AG10803 (cell line): ENCODE measurements around the gene DISC1.

ENCODE experiments used
- DNase-seq: peaks from one replicate; pipeline ENCODE4 v3.0.0; 2010; ENCODE audit warnings: low read depth
- H3K4me3 ChIP-seq: 2 replicates; pipeline ENCODE4 v1.5.1; 2011; ENCODE audit warnings: mild to moderate bottlenecking, low read length, control low read depth
- CTCF ChIP-seq: conservative IDR thresholded peaks from 2 replicates; pipeline ENCODE4 v1.5.1; 2011; ENCODE audit warnings: mild to moderate bottlenecking, low read length, control low read depth, inconsistent platforms

Gene DISC1

GRCh38 chr1:232048481-232048880, 421.9 kb downstream of the DISC1 start:
- H3K4me3 ChIP-seq, result no peak overlapping the region
- TF ChIP-seq CTCF, result no peak
- no peak for DNase-seq

- TF ChIP-seq CTCF, result no peak
- H3K4me3 ChIP-seq, result no peak overlapping the region
- no peak for DNase-seq
These were observed 422.7 kb downstream of the DISC1 start for GRCh38 chr1:232049335-232049734.

- no peak for TF ChIP-seq CTCF
- H3K4me3 ChIP-seq, result no peak overlapping the region
These were observed 430.8 kb downstream of the DISC1 start for GRCh38 chr1:232057217-232057895.

GRCh38 chr1:232057896-232058274, 431.3 kb downstream of the DISC1 start:
- no peak for DNase-seq
- H3K4me3 ChIP-seq, result no peak overlapping the region
- no peak for TF ChIP-seq CTCF

More at GRCh38 chr1:232057217-232057895, 430.8 kb downstream of the DISC1 start:
- DNase-seq, result no peak

GRCh38 chr1:232059726-232060374, 433.3 kb downstream of the DISC1 start:
- no peak overlapping the region for H3K4me3 ChIP-seq
- TF ChIP-seq CTCF, result no peak
- no peak for DNase-seq

- TF ChIP-seq CTCF, result no peak
- no peak for DNase-seq
- no peak overlapping the region for H3K4me3 ChIP-seq
These were observed 436.4 kb downstream of the DISC1 start for GRCh38 chr1:232062967-232063366.

GRCh38 chr1:232066521-232066920, 439.9 kb downstream of the DISC1 start:
- no peak overlapping the region for H3K4me3 ChIP-seq
- no peak for TF ChIP-seq CTCF
- DNase-seq, result no peak
